Peyer's patch (tissue), 4 donors: ENCODE measurements around the gene DNM3. TPM values are rescaled to one million over a fixed set of nuclear protein-coding genes. Genes with fewer than 3 reads are reported as not detected.
A peak's percentile ranks its signal among the peaks of the same experiment; 100 is the strongest.
"Not testable (repeated sequence)": the region's sequence is repeated elsewhere in the genome, so short reads cannot be mapped to it uniquely, and the experiment has no call there.

Source experiments
- DNase-seq, 3 donors: peaks; one replicate each; pipeline ENCODE4 v3.0.0-alpha.2; 2017 to 2019
- H3K27ac ChIP-seq, 4 donors: fragments of 200-600 bp; sonication (generic); one replicate each; pipeline ENCODE4 v1.5.1; 2016 to 2019
- H3K27me3 ChIP-seq, 2 donors: fragments of 200-600 bp; sonication (generic); one replicate each; pipeline ENCODE4 v1.5.1; 2019
- H3K36me3 ChIP-seq, 3 donors: fragments of 200-600 bp; sonication (generic); one replicate each; pipeline ENCODE4 v1.5.1; 2016 to 2019
- H3K4me1 ChIP-seq, 4 donors: fragments of 200-600 bp; sonication (generic); one replicate each; pipeline ENCODE4 v1.5.1; 2016 to 2019
- H3K4me3 ChIP-seq, 4 donors: fragments of 200-600 bp; sonication (generic); 1 replicate in 3 of 4; 2 replicates in 1 of 4; pipeline ENCODE4 v1.5.1; 2016 to 2019; ENCODE audit warnings: mild to moderate bottlenecking in 1 of 4
- H3K9me3 ChIP-seq, 4 donors: fragments of 200-600 bp; sonication (generic); one replicate each; pipeline ENCODE4 v1.5.1; 2016 to 2019; ENCODE audit warnings: mild to moderate bottlenecking in 1 of 4
- POLR2A ChIP-seq, 2 donors: fragments of 450-650 bp; IDR thresholded peaks; one replicate each; pipeline ENCODE4 v1.5.1; 2017; ENCODE audit warnings: antibody characterized with exemption in 2 of 2, mild to moderate bottlenecking in 2 of 2, moderate library complexity in 2 of 2
- total RNA-seq, 4 donors: library from RNA; depleted of rRNA; stranded (reverse); fragments of >200 nt; gene quantifications; one replicate each; pipeline ENCODE4 v1.1.0, GENCODE V29; 2016
- TF ChIP-seq, protein P1 (sequence below), 6 experiments: fragments of 450-650 bp in 4 of 6; fragments of 200-600 bp in 2 of 6; sonication (generic) in 1 of 6; IDR thresholded peaks; one replicate each; pipeline ENCODE4 v1.5.1; 2017 to 2019; ENCODE audit warnings: antibody characterized with exemption in 6 of 6, mild to moderate bottlenecking in 3 of 6, moderate library complexity in 1 of 6

DNM3 gene
- total RNA-seq, 4 donors from 2014 or later = 1.4 to 11.6 (median 2.0) TPM

DNA sequence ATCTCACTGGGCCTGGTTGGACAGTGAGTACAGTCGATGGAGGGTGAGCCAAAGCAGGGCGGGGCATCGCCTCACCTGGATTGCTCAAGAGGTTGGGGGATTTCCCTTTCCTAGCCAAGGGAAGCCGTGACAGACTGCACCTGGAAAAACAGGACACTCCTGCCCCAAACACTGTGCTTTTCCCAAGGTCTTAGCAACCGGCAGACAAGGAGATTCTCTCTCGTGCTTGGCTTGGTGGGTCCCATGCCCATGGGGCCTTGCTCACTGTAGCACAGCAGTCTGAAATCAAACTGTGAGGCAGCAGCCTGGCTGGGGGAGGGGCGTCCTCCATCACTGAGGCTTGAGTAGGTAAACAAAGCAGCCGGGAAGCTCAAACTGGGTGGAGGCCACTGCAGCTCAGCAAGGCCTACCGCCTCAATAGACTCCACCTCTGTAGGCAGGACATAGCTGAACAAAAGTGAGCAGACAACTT is 590.5 kb downstream of the DNM3 start:
- no peak overlapping the region for H3K4me3 ChIP-seq
- peak overlapping the region in 1 of 4 donors; percentile 59 for H3K27ac ChIP-seq
- no peak for TF ChIP-seq POLR2A (IDR thresholded peaks at IDR 0.05)
- TF ChIP-seq, protein P1, sequence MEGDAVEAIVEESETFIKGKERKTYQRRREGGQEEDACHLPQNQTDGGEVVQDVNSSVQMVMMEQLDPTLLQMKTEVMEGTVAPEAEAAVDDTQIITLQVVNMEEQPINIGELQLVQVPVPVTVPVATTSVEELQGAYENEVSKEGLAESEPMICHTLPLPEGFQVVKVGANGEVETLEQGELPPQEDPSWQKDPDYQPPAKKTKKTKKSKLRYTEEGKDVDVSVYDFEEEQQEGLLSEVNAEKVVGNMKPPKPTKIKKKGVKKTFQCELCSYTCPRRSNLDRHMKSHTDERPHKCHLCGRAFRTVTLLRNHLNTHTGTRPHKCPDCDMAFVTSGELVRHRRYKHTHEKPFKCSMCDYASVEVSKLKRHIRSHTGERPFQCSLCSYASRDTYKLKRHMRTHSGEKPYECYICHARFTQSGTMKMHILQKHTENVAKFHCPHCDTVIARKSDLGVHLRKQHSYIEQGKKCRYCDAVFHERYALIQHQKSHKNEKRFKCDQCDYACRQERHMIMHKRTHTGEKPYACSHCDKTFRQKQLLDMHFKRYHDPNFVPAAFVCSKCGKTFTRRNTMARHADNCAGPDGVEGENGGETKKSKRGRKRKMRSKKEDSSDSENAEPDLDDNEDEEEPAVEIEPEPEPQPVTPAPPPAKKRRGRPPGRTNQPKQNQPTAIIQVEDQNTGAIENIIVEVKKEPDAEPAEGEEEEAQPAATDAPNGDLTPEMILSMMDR (IDR thresholded peaks at IDR 0.05) = no peak

DNA sequence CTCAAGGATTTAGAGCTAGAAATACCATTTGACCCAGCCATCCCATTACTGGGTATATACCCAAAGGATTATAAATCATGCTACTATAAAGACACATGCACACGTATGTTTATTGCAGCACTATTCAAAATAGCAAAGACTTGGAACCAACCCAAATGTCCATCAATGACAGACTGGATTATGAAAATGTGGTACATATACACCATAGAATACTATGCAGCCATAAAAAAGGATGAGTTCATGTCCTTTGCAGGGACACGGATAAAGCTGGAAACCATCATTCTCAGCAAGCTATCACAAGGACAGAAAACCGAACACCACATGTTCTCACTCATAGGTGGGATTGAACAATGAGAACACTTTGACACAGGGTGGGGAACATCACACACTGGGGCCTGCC is 595.9 kb downstream of the DNM3 start:
- not testable (repeated sequence) for H3K36me3 ChIP-seq, H3K4me1 ChIP-seq, H3K27me3 ChIP-seq, DNase-seq, H3K4me3 ChIP-seq, H3K9me3 ChIP-seq, H3K27ac ChIP-seq

More for the DNA sequence above, 590.5 kb downstream of the DNM3 start:
- H3K27me3 ChIP-seq = no peaks in the 10 kb centered on the region
- no peaks in the 10 kb centered on the region for H3K9me3 ChIP-seq
- no peaks in the 10 kb centered on the region for H3K4me1 ChIP-seq
- DNase-seq = peak; percentile 30 to 75 (median 75)
- H3K36me3 ChIP-seq = no peaks in the 10 kb centered on the region

DNA sequence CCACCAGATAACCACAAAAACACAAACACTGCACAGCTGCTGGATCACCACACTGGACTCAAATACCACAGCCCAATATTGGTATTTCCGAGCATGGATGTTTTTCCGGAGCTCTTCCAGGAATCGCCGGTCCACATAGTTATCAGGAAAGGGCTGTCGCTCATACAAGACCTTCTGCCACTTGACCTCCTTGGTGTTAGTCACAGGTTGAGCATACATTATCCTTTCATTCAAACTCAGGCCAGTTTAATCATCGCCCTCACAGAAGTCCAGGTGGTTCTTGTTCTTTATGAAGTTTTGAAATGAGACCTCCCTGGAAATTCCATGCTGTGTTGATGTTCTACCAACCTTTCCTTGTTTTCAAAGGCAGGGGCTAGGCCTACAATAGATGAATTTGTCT is 601.1 kb downstream of the DNM3 start:
- no peak for TF ChIP-seq POLR2A (IDR thresholded peaks at IDR 0.05)
- TF ChIP-seq, protein P1 (IDR thresholded peaks at IDR 0.05) = no peak
- H3K36me3 ChIP-seq = no peaks in the 10 kb centered on the region
- no peak overlapping the region for H3K4me3 ChIP-seq
- no peak overlapping the region for H3K27ac ChIP-seq
- H3K9me3 ChIP-seq = no peaks in the 10 kb centered on the region
- H3K4me1 ChIP-seq = peaks cover 0 to 8% (median 1%) of the 10 kb centered on the region in 4 donors
- no peaks in the 10 kb centered on the region for H3K27me3 ChIP-seq
- no peak for DNase-seq

DNA sequence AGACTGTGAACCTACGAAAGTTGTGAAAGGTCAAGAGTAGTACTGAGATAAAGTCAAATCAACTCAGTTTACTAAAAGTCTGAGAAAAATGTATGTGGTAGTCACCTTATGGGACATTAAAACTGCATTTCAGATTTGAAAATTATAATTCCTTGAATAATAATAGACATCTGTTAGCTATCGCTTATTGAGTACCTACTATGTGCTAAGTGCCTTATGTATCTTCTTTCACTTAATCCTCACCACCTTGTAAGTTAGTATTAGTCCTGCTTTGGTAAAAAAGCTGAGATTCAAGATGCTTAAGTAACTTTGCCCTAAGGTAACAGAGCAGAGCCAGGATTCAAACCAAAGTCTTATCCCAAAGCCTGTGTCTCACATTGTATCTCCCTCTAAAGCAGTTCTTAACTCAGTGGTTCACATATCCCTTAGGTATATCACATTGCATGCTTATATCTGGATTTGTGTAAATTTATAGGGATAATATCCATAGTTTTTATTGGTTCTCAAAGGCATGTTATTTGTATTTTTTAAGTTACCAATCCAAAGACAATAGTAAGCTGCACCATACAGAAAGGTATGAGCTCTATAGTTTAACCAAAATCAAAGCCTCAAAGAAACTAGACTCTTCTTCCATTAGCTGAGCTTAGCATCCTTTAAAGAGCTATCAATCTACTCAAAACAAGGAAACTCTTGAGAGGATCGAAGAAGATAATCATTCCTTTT is 601.7 kb downstream of the DNM3 start:
- no peaks in the 10 kb centered on the region for H3K27me3 ChIP-seq
- peak overlapping the region in 2 of 4 donors; percentile 85 for H3K27ac ChIP-seq
- no peaks in the 10 kb centered on the region for H3K9me3 ChIP-seq
- TF ChIP-seq POLR2A (IDR thresholded peaks at IDR 0.05) = no peak
- TF ChIP-seq, protein P1 (IDR thresholded peaks at IDR 0.05) = no peak
- peaks cover 0 to 8% (median 1%) of the 10 kb centered on the region in 4 donors for H3K4me1 ChIP-seq
- DNase-seq = no peak
- H3K36me3 ChIP-seq = no peaks in the 10 kb centered on the region
- peak overlapping the region; percentile 83 to 93 (median 86) for H3K4me3 ChIP-seq

DNA sequence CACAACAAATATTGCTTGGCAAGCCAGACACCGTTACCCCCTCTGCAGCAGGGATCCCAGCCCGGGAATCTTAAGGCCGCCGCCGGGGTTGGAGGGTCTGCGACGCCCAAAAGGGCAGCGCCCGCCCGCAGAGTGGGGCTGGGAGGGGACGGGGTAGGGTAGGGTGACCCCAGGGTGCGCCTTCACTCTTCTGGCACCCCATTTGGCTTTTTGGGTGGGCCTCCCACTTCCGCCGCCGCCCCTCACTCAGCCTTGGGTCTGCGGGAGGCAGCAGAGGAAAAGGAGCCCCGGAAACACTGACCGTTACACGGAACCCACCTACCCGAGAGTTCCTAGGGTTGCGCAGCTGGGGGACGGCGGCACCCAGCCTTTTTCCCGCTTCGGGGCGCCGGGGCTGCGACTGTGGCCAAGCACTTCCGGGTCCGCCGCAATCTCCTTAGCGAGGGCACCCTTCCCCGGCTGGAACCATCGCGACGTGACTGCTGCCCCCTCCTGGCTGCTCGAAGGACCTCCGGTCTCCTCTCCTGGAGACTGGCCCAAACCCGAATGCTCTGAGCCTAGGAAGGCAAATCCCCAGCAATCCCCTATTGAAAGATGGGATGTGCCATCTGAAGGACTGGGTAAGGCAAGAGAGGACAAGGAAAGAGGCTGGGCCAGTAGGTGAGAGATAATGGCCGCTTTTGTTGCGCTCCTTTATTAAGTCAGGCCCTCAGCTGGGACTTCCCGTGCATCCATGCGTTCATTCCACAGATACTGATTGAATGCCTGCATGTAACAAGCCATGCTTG is 602.6 kb downstream of the DNM3 start, which contains the start of gene PIGC:
TSS of gene PIGC (minus strand) at position 404 of the 788 bp plus-strand sequence. CDS start 1,447 bp downstream, outside the sequence.
- Histone ChIP-seq H3K27ac (peak within 1 kb of the TSS; percentile 76 to 86 (median 85)), H3K27me3 (no peaks in the 10 kb centered on the region), H3K9me3 (no peaks in the 10 kb centered on the region), H3K4me3 (peak within 1 kb of the TSS; percentile 83 to 93 (median 86)), H3K36me3 (no peaks in the 10 kb centered on the region), H3K4me1 (peaks cover 0 to 8% (median 4%) of the 10 kb centered on the region in 4 donors)
- DNase-seq = peak; percentile 88 to 96 (median 94)
- TF ChIP-seq, protein P1 (IDR thresholded peaks at IDR 0.05) = peak; percentile 73 to 90 (median 89)
- TF ChIP-seq POLR2A (IDR thresholded peaks at IDR 0.05) = peak in 1 of 2 donors; percentile 43

DNA sequence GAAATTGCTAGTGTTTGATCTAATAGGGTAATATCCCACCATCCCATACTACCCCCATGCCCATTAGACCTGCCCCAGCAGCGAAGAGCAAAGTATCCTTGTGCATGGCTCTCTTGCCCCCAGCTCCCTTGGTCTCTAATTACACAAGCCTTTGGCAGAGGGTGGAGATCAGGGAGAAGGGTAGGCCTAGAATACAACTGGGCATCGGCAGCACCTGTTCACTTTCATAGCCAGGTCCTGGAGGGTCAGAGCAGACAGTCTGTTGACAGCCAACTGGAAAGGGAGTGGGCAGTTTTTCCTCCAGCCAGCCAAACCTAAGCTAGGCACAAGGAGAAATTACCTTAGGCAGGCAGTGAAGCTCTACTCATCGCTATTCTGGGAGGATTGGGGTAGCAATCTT is 605.2 kb downstream of the DNM3 start:
- TF ChIP-seq, protein P1 (IDR thresholded peaks at IDR 0.05) = no peak
- no peak for TF ChIP-seq POLR2A (IDR thresholded peaks at IDR 0.05)
- Histone ChIP-seq H3K36me3 (no peaks in the 10 kb centered on the region), H3K9me3 (no peaks in the 10 kb centered on the region), H3K27ac (no peak overlapping the region), H3K4me3 (no peak overlapping the region), H3K4me1 (peaks cover 0 to 26% (median 7%) of the 10 kb centered on the region in 4 donors), H3K27me3 (no peaks in the 10 kb centered on the region)
- DNase-seq = no peak
